A673 (cell line): ENCODE data around the gene DIDO1.

Experiments
- CTCF ChIP-seq: fragments of 300-800, 200-600 bp; sonication (generic); conservative IDR thresholded peaks from 2 replicates; pipeline ENCODE4 v1.5.1; 2017; ENCODE audit warnings: low read depth, mild to moderate bottlenecking, antibody characterized with exemption, low read length, moderate library complexity, mixed read lengths
- EZH2 ChIP-seq: fragments of 200-600 bp; sonication (generic); IDR thresholded peaks from 2 replicates; pipeline ENCODE4 v1.6.1; 2017; ENCODE audit warnings: borderline replicate concordance, low read depth, mild to moderate bottlenecking, mixed read lengths, antibody characterized with exemption, low read length; ENCODE audit not compliant: poor library complexity, severe bottlenecking

- TF ChIP-seq CTCF (no peak), EZH2 (no peak)
These were observed 84.5 kb downstream of the DIDO1 start for GRCh38 chr20:62841705-62842212.
